ENCODE measurements around the gene ADGRD1.

- TF ChIP-seq PATZ1 (CRISPR knock-in tag; IDR thresholded peaks at IDR 0.05; ENCODE audit: borderline replicate concordance), result no peak
- TF ChIP-seq ZNF70 (CRISPR knock-in tag; IDR thresholded peaks at IDR 0.05), result no peak
- TF ChIP-seq OSR1 (CRISPR knock-in tag; IDR thresholded peaks at IDR 0.05), result no peak
- TF ChIP-seq ZNF8 (CRISPR knock-in tag; IDR thresholded peaks at IDR 0.05), result no peak
- TF ChIP-seq CSDC2 (CRISPR knock-in tag; IDR thresholded peaks at IDR 0.05), result no peak
- TF ChIP-seq RARB (CRISPR knock-in tag; IDR thresholded peaks at IDR 0.05), result no peak
- no peak for TF ChIP-seq ISL1 (CRISPR knock-in tag; IDR thresholded peaks at IDR 0.05)
- TF ChIP-seq CREB5 (CRISPR knock-in tag; IDR thresholded peaks at IDR 0.05; ENCODE audit: low read depth), result no peak
- no peak for TF ChIP-seq PPARA (CRISPR knock-in tag; IDR thresholded peaks at IDR 0.05; ENCODE audit: borderline replicate concordance)
Measured at GRCh38 chr12:130961921-130962451, 8.3 kb downstream of the ADGRD1 start.
